Activated CD4-positive, alpha-beta T cell treated with anti-CD3 and anti-CD28 coated beads, Interleukin-2, amount 50 U/mL, for 16 hours (primary cell): ENCODE data around the gene RALGPS1.

ENCODE experiments used
- DNase-seq: peaks from one replicate; pipeline ENCODE4 v3.0.0-alpha.2; 2020

Gene RALGPS1

DNA sequence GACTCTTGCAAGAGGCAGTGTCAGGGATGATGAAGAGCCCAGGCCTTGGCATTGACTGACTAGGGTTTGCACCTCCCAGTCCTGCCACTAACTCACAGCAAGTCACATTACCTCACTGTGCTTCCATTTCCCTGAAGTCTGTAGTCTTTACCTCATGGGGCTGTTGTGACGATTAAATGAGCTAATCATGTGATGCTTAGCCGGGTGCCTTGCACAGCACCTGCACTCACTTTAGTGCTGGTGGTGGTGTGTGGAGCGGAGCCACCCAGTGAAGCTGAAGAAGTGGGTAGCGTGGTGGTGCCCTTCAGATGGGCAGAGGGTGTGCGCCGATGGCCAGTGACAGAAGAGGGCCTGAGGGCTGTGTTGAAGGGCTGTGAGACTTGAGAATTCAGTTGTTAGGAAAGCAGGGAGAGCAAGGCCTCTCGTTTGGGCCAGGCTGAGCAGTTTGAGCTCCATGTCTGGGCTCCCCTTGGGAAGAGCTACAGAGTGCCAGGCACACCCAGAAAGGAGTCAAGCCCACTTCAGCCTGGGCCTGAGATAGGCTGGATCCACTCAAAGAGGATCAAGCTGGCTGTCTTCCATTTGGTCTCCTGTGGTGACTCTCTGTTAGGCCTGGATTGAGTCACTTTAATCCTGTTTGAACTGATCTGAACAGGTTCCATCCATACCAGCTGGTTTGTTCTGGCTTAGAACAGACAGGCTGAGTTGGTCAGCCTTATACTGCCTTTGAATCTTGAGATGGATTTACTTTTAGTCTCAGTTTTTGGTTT, 42.5 kb downstream of the RALGPS1 start:
- DNase-seq, result no peak

DNA sequence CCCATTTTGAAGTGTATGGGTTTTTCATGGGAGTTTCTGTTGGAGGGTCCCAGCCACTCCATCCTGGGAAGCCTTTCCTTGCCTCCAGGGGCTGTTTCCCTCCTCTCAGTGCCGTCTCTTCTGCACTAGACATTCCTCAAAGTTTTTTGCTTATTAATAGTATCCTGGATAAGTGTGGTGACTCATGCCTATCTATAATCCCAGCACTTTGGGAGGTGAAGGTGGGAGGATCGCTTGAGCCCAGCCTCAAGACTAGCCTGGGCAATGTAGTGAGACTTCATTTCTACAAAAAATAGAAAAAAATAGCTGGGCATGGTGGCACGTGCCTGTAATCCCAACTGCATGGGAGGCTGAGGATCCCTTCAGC, 43.1 kb downstream of the RALGPS1 start:
- DNase-seq, result no peak

GRCh38 chr9:126959336-126959735, 44.8 kb downstream of the RALGPS1 start:
- DNase-seq, result no peak

DNA sequence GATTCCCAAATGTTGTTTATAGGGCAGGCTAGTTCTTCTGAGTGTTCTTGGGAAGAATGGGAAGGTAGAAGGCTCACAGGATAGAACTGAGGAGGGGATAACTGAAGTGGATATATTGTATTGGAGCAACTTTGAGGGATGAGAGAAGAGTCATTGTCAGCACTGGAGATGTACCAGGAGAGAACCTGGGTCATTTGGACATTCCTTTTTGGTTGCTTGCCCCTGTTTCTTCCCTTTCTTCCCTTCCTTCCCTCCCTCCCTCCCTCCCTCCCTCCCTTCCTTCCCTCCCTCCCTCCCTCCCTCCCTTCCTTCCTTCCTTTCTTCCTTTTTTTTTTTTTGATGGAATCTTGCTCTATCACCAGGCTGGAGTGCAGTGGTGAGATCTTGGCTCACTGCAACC, 45.3 kb downstream of the RALGPS1 start:
- no peak for DNase-seq

DNA sequence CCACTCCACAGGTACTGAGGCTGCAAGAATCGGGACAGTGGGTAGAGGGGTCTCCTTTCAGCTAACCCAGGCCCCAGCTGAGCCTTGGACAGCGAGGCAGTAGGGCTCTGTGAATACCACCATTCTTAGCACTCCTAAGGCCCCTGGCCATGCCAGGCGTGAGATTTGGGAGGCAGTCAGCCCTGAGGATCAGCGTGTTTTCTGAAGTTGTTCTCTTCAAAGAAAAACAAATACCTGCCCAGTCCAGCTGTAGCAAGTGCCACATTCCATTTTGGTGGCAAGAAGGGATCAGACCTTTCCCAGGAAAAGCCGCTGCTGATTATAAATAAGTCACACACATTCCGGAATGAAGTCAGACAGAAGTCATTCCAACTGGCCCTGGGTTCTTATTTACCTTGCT, 47.8 kb downstream of the RALGPS1 start:
- no peak for DNase-seq

GRCh38 chr9:126965077-126965476, 50.5 kb downstream of the RALGPS1 start:
- DNase-seq, result no peak

DNA sequence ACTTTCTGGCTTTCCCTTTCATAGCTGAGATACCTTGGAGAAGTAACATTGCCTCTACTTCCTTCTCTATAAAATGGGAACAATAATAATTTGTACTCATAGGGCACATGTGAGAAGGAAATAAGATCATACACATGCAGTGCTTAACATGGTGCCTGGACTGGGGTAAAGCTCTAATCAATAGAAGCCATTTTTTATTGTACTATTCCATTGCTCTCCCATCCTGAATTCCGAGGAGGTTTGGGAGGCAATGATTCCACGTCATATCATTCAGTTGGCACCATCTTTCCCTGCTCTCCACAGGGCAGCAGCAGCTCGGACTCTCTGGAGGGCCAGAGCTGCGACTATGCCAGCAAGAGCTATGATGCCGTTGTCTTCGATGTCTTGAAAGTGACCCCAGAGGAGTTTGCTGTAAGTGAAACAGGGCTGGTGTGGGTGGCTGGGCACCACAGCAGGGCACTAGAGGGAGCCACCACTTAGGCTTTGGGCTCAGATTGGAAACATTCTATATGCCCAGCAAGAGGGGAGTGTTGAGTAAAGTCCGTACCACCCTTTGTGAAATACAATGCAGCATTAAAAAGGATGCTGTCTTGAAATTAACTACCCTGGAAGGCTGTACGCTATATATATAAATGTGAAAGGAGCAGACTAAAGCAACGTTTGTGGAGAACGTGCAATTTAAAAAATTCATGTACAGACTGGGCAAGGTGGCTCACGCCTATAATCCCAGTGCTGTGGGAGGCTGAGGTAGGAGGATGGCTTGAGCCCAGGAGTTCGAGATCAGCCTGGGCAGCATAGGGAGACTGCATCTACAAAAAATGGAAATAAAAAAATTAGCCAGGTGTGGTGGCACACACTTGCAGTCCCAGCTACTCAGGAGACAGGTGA, 51.2 kb downstream of the RALGPS1 start:
- peak; percentile 63 for DNase-seq

GRCh38 chr9:126971261-126971660, 56.7 kb downstream of the RALGPS1 start:
- no peak for DNase-seq

DNA sequence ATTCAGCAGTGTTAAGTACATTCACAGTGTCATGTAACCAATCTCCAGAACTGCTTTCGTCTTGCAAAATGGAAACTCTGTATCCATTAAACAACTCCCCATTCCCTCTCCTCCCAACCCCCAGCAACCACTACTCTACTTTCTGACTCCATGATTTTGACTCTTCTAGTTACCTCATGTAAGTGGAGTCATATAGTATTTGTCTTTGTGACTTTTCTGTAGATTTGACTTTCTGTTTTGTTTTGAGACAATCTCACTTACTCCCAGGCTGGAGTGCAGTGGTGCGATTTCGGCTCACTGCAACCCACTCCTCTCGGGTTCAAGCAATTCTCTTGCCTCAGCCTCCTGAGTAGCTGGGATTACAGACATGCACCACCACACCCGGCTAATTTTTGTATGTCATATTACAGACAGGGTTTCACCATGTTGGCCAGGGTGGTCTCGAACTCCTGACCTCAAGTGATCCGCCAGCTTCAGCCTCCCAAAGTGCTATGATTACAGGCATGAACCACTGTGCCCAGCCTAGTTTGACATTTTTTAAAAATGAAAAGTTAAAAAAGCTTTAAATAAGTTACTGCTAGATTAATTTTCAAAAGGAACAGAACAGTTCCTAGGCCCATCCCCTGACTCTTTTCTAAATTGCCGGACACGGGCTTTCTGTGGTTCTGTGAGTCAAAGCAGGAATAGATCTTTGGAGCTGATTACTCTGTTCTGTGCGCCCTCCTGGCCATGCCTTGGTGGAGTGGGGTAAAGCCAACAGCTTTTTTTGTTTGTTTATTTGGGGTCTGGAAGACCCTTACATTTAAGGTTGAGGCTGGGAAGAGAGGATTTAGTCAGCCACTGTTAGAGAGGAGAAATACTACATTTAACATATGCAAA, 59.3 kb downstream of the RALGPS1 start:
- DNase-seq, result peak; percentile 51

GRCh38 chr9:126974594-126974993, 60.0 kb downstream of the RALGPS1 start:
- DNase-seq, result no peak

DNA sequence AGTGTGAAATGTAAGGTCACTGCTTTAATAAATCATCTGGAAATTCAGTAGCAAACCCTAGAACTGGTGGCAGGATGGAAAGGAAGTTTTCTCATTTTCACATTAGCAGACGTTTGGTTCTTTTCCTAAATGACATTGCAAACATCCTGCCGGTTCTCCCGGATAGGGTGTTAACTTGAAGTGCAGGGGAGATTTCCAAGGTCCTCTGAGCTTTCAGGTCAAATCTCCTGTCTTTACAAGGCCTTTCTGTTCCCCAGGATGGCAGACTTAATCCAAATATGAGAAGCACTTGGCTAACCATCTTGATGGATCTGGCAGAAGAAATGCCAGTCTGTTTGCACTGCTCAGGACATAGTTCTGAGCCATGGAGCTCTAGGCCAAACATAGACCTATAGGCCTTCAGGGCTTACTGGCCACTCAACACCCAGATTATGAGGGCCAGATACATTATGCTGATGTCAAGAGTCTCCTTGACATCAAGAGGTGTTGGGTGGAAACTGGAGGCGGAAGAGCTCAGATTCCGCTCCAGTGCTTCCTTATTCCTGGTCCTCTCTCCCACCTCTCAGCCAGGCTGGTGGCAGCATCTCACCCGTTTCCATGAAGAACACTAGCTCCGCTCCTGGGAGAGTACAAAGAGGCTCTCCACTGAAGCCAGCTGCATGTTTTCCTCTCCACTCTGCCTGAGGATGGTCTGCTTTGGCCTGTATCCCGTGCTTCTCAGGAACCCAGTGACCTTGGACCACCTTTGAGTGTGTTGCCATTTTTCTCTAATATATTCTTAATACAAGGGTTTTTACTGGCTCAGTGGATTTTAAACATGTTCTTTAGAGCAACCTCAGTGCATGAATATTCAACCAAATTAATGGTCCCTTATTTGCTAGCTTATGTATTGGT, 61.0 kb downstream of the RALGPS1 start:
- no peak for DNase-seq

DNA sequence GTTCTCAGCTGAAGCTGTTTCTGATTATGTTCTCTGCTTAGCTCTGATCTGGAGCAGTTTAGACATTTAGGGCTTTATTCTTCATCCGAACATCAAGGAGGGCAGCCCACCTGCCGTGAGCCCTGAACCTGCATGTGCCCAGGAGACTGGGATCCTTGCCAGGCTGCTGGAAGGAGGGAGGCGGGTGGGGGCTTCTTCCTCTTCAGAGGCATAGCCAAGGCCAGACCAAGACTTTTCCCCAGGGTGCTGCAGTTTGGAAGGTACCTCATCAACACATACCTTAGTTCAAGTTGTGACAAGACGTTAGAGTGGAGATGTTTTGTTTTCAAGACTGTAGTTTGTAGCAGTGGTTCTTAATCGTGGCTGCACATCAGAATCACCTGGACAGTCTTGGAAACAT, 64.9 kb downstream of the RALGPS1 start:
- no peak for DNase-seq

DNA sequence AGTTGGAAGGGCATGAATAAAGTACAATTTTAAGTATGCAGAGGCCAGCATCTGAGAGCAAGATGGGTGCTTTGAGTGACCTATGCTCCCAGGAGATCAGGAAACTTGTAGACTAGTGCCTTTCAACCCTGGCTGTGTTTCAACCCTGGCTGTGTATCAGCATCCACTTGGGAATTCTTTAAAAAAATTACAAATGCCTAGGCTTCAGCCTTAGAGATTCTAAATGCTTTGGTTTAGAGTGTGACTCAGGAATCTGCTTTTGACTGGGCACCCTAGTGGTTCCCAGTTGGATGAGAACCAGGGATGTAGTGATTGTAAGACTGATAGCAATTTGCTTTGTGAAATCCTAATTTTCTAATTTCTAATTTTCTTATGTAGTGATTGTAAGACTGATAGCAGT, 65.6 kb downstream of the RALGPS1 start:
- no peak for DNase-seq

DNA sequence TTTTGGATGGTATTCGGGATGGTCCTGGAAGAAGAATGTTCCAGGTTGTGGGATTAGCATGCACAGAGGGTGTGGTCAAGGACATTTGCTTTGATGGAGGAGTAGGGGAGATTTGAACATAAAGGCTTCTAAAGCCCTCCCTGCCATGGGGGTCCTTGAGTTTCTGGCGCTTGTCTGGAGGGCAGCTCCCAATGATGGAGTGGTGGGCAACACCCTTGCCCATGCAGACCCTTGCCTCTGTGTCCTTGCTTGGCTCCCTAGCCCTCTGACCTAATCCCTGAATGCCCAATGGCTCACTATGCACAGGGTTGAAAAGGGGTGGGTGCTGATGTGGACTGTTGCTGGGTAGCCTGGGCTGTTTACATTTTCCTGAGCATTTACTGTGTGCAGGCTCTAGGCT, 66.6 kb downstream of the RALGPS1 start:
- no peak for DNase-seq

DNA sequence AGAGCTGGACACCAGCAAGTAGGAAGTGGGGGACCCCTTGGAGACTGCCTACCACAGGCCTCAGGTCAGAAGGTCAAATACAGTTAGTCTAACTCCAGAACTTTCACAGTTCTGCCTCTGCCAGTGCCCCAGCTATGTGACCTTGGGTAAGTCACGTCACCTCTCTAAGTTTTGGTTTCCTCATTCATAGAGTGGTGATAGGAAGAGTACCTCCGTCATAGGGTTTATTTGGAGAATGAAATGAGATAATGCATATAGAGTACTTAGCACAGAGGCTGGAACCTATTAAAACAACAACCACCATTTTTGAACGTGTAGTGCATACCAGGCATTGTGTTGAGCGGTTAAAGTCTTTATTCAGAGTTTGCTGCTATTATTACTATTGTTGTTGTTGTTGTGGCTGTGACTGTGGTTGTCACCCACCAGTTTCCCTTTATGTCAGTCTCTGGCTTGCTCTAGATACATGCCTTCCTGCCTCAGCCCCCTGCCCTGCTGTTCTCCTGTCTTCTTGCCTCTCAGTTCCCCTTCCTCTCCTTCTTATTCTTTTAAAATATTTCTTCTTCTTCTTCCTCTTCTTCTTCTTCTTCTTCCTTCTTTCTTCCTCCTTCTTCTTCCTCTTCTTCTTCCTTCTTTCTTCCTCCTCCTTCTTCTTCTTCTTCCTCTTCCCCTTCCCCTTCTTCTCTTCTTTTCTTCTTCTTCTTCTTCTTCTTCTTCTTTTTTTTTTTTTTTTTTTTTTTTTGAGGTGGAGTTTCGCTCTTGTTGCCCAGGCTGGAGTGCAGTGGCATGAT, 67.8 kb downstream of the RALGPS1 start:
- peak; percentile 54 for DNase-seq

- no peak for DNase-seq
These were observed 69.2 kb downstream of the RALGPS1 start for GRCh38 chr9:126983767-126984166.

DNA sequence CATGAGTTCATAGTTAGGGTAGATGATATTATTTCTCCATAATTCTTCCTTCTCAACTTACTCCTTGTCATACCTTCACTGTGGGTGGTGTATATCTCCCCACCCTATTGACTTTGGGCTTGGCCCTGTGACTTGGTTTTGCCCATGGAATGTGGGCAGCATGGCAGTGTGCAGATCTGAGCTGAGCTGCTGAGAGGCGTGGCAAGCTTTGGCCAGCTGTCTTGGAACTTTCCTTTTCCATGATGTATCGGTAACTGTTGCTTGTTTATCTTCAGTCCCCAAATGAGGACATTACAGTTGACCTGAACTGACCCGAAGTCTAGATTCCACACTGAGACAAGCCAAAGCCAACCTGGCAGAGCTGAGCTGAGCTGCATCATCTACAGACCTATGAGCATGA, 70.4 kb downstream of the RALGPS1 start:
- no peak for DNase-seq

- peak; percentile 97 for DNase-seq
These were observed 71.4 kb downstream of the RALGPS1 start for GRCh38 chr9:126985870-126986498.

GRCh38 chr9:126986506-126986951, 71.9 kb downstream of the RALGPS1 start:
- peak; percentile 37 for DNase-seq

GRCh38 chr9:126988857-126989256, 74.3 kb downstream of the RALGPS1 start:
- no peak for DNase-seq
